Measurements from ENCODE around the gene RALGDS. TPM values are rescaled to one million over a fixed set of nuclear protein-coding genes. Genes with fewer than 3 reads are reported as not detected.

RALGDS gene
- total RNA-seq, 2 donors from 2014 or later = 28.0 to 30.7 TPM

GRCh38 chr9:133125941-133126696 lies 5.1 kb upstream of the RALGDS start:
- peaks cover 3% of the 10 kb centered on the region for H3K36me3 Mint-ChIP-seq (ENCODE audit: low read depth)
- H3K27me3 ChIP-seq (ENCODE audit: control insufficient read depth, insufficient read depth, low read length, poor library complexity, severe bottlenecking) = no peaks in the 10 kb centered on the region
- no peak for TF ChIP-seq CTCF (conservative IDR thresholded peaks at IDR 0.05)
- no peaks in the 10 kb centered on the region for H3K4me1 Mint-ChIP-seq
- H3K4me3 ChIP-seq (ENCODE audit: low read length) = no peak overlapping the region
- H3K36me3 ChIP-seq (ENCODE audit: control insufficient read depth, insufficient read depth, low read length) = no peaks in the 10 kb centered on the region
- no peak for DNase-seq
- no peak overlapping the region for H3K9ac ChIP-seq (ENCODE audit: extremely low read depth, low read length, poor library complexity, severe bottlenecking)
- H3K27ac Mint-ChIP-seq = no peak overlapping the region
- no peaks in the 10 kb centered on the region for H3K9me3 Mint-ChIP-seq
- 89 to 90% methylated on average over 10 to 24 of the region's 24 CpGs for WGBS, 2 experiments (ENCODE audit: insufficient coverage in 1 of 2, insufficient read length in 1 of 2)
- no peaks in the 10 kb centered on the region for H3K9me3 ChIP-seq (ENCODE audit: control insufficient read depth, low read length)
- no peak overlapping the region for H3K27ac ChIP-seq (ENCODE audit: low read depth, low read length)
- no peaks in the 10 kb centered on the region for H3K4me1 ChIP-seq (ENCODE audit: control insufficient read depth, insufficient read depth, low read length)
- no peak overlapping the region for H3K4me3 Mint-ChIP-seq
- peaks cover 21% of the 10 kb centered on the region for H3K27me3 Mint-ChIP-seq (ENCODE audit: insufficient read depth)

- no peak overlapping the region for H3K27ac ChIP-seq (ENCODE audit: low read depth, low read length)
- no peaks in the 10 kb centered on the region for H3K9me3 ChIP-seq (ENCODE audit: control insufficient read depth, low read length)
- H3K9ac ChIP-seq (ENCODE audit: extremely low read depth, low read length, poor library complexity, severe bottlenecking) = no peak overlapping the region
- Mint-ChIP-seq H3K9me3 (no peaks in the 10 kb centered on the region), H3K36me3 (ENCODE audit: low read depth) (peaks cover 3% of the 10 kb centered on the region), H3K27ac (no peak overlapping the region), H3K4me1 (no peaks in the 10 kb centered on the region), H3K4me3 (no peak overlapping the region), H3K27me3 (ENCODE audit: insufficient read depth) (peaks cover 22% of the 10 kb centered on the region)
- no peak for TF ChIP-seq CTCF (conservative IDR thresholded peaks at IDR 0.05)
- no peak overlapping the region for H3K4me3 ChIP-seq (ENCODE audit: low read length)
- H3K27me3 ChIP-seq (ENCODE audit: control insufficient read depth, insufficient read depth, low read length, poor library complexity, severe bottlenecking) = no peaks in the 10 kb centered on the region
- WGBS, 2 experiments (ENCODE audit: insufficient coverage in 1 of 2, insufficient read length in 1 of 2) = 90% methylated on average over 2 of the region's 2 CpGs
- no peak for DNase-seq
- peaks cover 1% of the 10 kb centered on the region for H3K4me1 ChIP-seq (ENCODE audit: control insufficient read depth, insufficient read depth, low read length)
- H3K36me3 ChIP-seq (ENCODE audit: control insufficient read depth, insufficient read depth, low read length) = no peaks in the 10 kb centered on the region
These were observed 3.9 kb upstream of the RALGDS start for GRCh38 chr9:133124907-133125275.

GRCh38 chr9:133124123-133124906 lies 3.3 kb upstream of the RALGDS start:
- DNase-seq = no peak
- H3K27ac ChIP-seq (ENCODE audit: low read depth, low read length) = no peak overlapping the region
- no peak overlapping the region for H3K4me3 ChIP-seq (ENCODE audit: low read length)
- no peaks in the 10 kb centered on the region for H3K36me3 ChIP-seq (ENCODE audit: control insufficient read depth, insufficient read depth, low read length)
- Mint-ChIP-seq H3K9me3 (no peaks in the 10 kb centered on the region), H3K27me3 (ENCODE audit: insufficient read depth) (peaks cover 26% of the 10 kb centered on the region), H3K4me3 (no peak overlapping the region), H3K4me1 (peaks cover 3% of the 10 kb centered on the region), H3K27ac (no peak overlapping the region), H3K36me3 (ENCODE audit: low read depth) (peaks cover 3% of the 10 kb centered on the region)
- H3K27me3 ChIP-seq (ENCODE audit: control insufficient read depth, insufficient read depth, low read length, poor library complexity, severe bottlenecking) = no peaks in the 10 kb centered on the region
- no peak overlapping the region for H3K9ac ChIP-seq (ENCODE audit: extremely low read depth, low read length, poor library complexity, severe bottlenecking)
- no peak for TF ChIP-seq CTCF (conservative IDR thresholded peaks at IDR 0.05)
- WGBS, 2 experiments (ENCODE audit: insufficient coverage in 1 of 2, insufficient read length in 1 of 2) = 89 to 95% methylated on average over 4 to 8 of the region's 8 CpGs
- H3K4me1 ChIP-seq (ENCODE audit: control insufficient read depth, insufficient read depth, low read length) = peaks cover 7% of the 10 kb centered on the region
- no peaks in the 10 kb centered on the region for H3K9me3 ChIP-seq (ENCODE audit: control insufficient read depth, low read length)
